Prostate gland (tissue), 2 donors: ENCODE results near the gene ACOX1. TPM values are rescaled to one million over a fixed set of nuclear protein-coding genes. Genes with fewer than 3 reads are reported as not detected.

Experiments
- DNase-seq: peaks from one replicate; pipeline ENCODE4 v3.0.0-alpha.2; 2019; ENCODE audit warnings: low spot score
- H3K27ac ChIP-seq, 2 donors: fragments of 200-600 bp; sonication (generic); 2 replicates each; pipeline ENCODE4 v1.5.1; 2017 to 2019
- H3K27me3 ChIP-seq: fragments of 200-600 bp; sonication (generic); replicated peaks from 2 replicates; pipeline ENCODE4 v1.5.1; 2019; ENCODE audit not compliant: insufficient read depth
- H3K36me3 ChIP-seq, 2 donors: fragments of 200-600 bp; sonication (generic); 1 replicate in 1 of 2; 2 replicates in 1 of 2; pipeline versions ENCODE4 v1.5.1 to v1.8.1; 2017 to 2019
- H3K4me1 ChIP-seq: fragments of 200-600 bp; sonication (generic); replicated peaks from 2 replicates; pipeline ENCODE4 v1.5.1; 2019
- H3K4me3 ChIP-seq, 2 donors: fragments of 200-600 bp; sonication (generic); 2 replicates each; pipeline ENCODE4 v1.5.1; 2017 to 2019
- H3K9me3 ChIP-seq: fragments of 200-600 bp; sonication (generic); 2 replicates; pipeline ENCODE4 v1.5.1; 2017
- POLR2A ChIP-seq: fragments of 450-650 bp; IDR thresholded peaks from one replicate; pipeline ENCODE4 v1.6.1; 2016; ENCODE audit warnings: antibody characterized with exemption, mild to moderate bottlenecking
- POLR2AphosphoS5 ChIP-seq: sonication (generic); formaldehyde crosslinking; IDR thresholded peaks from one replicate; pipeline ENCODE4 v1.6.1; 2017; ENCODE audit warnings: antibody characterized with exemption
- WGBS: methylation state at CpG from one replicate; pipeline ENCODE4 v1.1.5; 2018; 5-methylcytosine and 5-hydroxymethylcytosine counted together
- intact Hi-C: fragments of 100-400 bp; cut with DNase I; formaldehyde crosslinking; loops from one replicate; pipeline ENCODE4 v1.14.2; 2022
- total RNA-seq, 2 donors: library from RNA; depleted of rRNA; stranded (reverse); fragments of >200 nt; gene quantifications; one replicate each; pipeline ENCODE4 v1.1.0, GENCODE V29; 2016
- TF ChIP-seq, protein P1 (sequence below), 4 experiments: fragments of 200-600 bp in 2 of 4; fragments of 450-650 bp in 2 of 4; sonication (generic) in 2 of 4; IDR thresholded peaks; 1 replicate in 3 of 4; 2 replicates in 1 of 4; pipeline ENCODE4 v1.5.1; 2016 to 2019; ENCODE audit warnings: antibody characterized with exemption in 4 of 4, mild to moderate bottlenecking in 2 of 4, moderate library complexity in 2 of 4

Gene ACOX1
- total RNA-seq, 2 donors from 2014 or later = 75.5 to 79.0 TPM

DNA sequence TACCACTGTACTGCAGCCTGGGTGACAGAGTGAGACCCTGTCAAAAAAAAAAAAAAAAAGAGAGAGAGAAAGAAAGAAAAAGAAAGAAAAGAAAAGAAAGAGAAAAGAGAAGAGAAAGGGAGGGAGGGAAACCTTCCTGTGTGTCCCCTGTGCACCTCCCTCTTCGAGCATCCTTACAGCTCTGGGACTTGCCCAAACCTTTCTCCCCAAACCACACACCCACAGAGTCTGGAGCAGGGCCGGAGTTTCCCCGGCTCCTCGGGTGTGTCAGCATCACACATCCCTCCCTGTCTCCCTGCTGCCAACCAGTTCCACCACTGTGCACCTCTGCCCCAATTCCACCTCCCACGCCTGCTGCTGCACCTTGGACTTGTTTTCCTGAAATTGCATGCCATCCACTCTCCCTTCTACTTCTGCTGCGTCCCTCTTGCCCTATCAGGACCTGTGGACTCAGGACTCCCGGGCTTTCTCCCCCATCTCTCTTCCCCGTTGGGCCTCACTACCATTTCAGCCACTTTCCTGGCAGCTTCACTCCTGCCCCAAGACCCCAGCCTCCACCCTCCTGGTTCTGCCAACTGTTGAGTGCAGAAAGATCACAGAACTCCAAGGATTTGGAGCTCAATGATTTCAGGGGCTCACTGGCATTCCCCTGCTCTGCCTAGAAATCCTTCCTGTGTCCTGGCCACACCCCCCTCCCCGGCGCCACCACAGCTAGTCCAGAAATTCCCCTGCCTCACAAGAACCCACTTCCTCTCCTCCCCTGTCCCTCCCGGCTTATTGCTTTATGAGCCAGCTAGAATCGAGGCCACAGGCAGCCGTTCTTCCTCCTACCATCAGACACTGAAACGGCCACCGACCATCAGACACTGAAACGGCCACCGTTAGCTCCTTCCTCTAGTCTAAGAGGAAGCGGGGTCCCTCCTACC lies 18.0 kb upstream of the ACOX1 start:
- TF ChIP-seq POLR2AphosphoS5 (no peak), POLR2A (no peak)
- TF ChIP-seq, protein P1, sequence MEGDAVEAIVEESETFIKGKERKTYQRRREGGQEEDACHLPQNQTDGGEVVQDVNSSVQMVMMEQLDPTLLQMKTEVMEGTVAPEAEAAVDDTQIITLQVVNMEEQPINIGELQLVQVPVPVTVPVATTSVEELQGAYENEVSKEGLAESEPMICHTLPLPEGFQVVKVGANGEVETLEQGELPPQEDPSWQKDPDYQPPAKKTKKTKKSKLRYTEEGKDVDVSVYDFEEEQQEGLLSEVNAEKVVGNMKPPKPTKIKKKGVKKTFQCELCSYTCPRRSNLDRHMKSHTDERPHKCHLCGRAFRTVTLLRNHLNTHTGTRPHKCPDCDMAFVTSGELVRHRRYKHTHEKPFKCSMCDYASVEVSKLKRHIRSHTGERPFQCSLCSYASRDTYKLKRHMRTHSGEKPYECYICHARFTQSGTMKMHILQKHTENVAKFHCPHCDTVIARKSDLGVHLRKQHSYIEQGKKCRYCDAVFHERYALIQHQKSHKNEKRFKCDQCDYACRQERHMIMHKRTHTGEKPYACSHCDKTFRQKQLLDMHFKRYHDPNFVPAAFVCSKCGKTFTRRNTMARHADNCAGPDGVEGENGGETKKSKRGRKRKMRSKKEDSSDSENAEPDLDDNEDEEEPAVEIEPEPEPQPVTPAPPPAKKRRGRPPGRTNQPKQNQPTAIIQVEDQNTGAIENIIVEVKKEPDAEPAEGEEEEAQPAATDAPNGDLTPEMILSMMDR (IDR thresholded peaks at IDR 0.05) = no peak
- no peaks in the 10 kb centered on the region for H3K27me3 ChIP-seq
- no peak overlapping the region for H3K4me3 ChIP-seq
- intact Hi-C loops = no loop called here
- H3K36me3 ChIP-seq = no peaks in the 10 kb centered on the region
- no peak for DNase-seq
- peaks cover 9% of the 10 kb centered on the region for H3K4me1 ChIP-seq
- WGBS = 31% methylated on average over 18 of the region's 18 CpGs
- no peak overlapping the region for H3K27ac ChIP-seq
- no peaks in the 10 kb centered on the region for H3K9me3 ChIP-seq

DNA sequence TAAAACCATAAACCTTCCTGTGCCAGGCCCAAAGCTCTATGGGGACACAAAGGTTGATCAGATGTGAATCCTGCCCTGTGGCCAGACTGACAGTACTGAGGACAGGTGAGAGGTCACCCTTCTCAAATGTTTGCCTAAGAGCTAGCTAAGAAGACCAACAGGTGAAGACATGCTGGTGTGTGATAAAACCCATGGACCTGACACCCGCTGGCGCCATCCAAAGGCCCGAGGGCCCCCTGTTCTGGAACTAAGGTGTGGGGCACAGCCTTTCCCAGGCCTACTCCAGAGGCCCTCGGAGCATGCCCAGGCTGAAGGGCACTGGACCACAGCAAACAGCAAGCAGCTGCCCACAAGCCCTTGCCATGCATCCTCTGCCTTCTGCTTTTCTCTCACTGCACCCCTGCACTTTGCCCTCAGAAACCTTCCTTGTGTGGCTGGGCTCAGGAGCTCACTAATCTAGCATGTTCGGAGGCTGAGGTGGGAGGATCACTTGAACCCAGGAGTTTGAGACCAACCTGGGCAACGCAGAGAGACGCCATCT lies 16.5 kb upstream of the ACOX1 start:
- Histone ChIP-seq H3K9me3 (no peaks in the 10 kb centered on the region), H3K27me3 (no peaks in the 10 kb centered on the region), H3K4me3 (no peak overlapping the region), H3K36me3 (no peaks in the 10 kb centered on the region), H3K4me1 (peaks cover 3% of the 10 kb centered on the region), H3K27ac (no peak overlapping the region)
- WGBS = 98% methylated on average over 6 of the region's 7 CpGs
- intact Hi-C loops = no loop called here
- TF ChIP-seq, protein P1 (IDR thresholded peaks at IDR 0.05) = no peak
- TF ChIP-seq POLR2A = no peak
- no peak for TF ChIP-seq POLR2AphosphoS5
- no peak for DNase-seq

DNA sequence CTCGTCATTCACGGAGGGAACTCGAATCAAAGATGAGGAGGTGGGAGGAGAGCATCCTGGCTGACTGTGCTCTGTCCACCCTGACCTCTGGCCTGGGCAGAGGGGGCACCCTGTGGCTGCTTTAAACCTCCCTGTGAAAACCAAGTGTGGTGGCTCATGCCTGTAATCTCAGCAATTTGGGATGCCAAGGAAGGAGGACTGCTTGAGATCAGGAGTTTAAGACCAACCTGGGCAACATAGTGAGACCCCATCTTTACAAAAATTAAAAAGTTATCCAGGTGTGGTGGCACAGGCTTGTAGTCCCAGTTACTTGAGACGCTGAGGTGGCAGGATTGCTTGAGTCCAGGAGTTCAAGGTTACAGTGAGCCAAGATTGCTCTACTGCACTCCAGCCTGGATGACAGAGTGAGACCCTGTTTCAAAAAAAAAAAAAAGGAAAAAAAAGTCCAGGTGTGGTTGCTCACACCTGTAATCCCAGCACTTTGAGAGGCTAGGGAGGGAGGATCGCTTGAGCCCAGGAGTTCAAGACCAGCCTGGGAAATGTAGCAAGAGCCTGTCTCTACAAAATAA lies 15.9 kb upstream of the ACOX1 start:
- intact Hi-C loops = no loop called here
- Histone ChIP-seq H3K27me3 (no peaks in the 10 kb centered on the region), H3K9me3 (no peaks in the 10 kb centered on the region), H3K27ac (no peak overlapping the region), H3K4me3 (no peak overlapping the region), H3K4me1 (peaks cover 2% of the 10 kb centered on the region), H3K36me3 (no peaks in the 10 kb centered on the region)
- DNase-seq = no peak
- 91% methylated on average over 5 of the region's 5 CpGs for WGBS
- TF ChIP-seq, protein P1 (IDR thresholded peaks at IDR 0.05) = no peak
- TF ChIP-seq POLR2AphosphoS5 (no peak), POLR2A (no peak)

DNA sequence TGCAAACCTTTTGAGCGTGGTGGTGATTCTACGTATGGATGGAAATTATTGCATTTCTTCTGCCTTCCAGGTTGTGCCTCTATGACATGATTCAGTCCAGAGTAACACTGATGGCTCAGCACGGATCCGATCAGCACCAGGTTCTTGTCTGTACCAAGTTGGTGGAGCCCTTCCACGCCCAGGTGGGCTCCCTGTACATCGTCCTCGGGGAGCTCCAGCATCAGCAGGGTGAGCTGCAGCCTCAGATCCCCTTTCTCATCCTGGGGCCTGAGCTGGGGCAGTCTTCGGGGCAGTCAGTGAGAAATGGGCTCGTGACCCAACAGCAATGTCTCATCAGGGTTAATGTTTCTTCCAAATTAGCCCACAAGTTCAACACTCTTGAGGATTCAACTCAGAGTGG lies 12.4 kb upstream of the ACOX1 start:
- no peak for TF ChIP-seq POLR2AphosphoS5
- TF ChIP-seq, protein P1 (IDR thresholded peaks at IDR 0.05) = no peak
- no peak for TF ChIP-seq POLR2A
- no peak overlapping the region for H3K27ac ChIP-seq
- DNase-seq = no peak
- H3K27me3 ChIP-seq = no peaks in the 10 kb centered on the region
- 91% methylated on average over 9 of the region's 9 CpGs for WGBS
- intact Hi-C loops = no loop called here
- H3K36me3 ChIP-seq = no peaks in the 10 kb centered on the region
- H3K4me3 ChIP-seq = no peak overlapping the region
- no peaks in the 10 kb centered on the region for H3K9me3 ChIP-seq
- H3K4me1 ChIP-seq = no peaks in the 10 kb centered on the region
